HUES48 (cell line): Measurements from ENCODE around the gene DNAJB6.
A peak's percentile ranks its signal among the peaks of the same experiment; 100 is the strongest.

ENCODE experiments used
- H3K27ac ChIP-seq: one replicate; pipeline ENCODE4 v1.7.0; 2013; ENCODE audit warnings: low read depth, low read length, inconsistent platforms
- H3K27me3 ChIP-seq: 2 replicates; pipeline ENCODE4 v1.6.1; 2013; ENCODE audit warnings: mild to moderate bottlenecking, low read length; ENCODE audit not compliant: control insufficient read depth, insufficient read depth
- H3K36me3 ChIP-seq: 2 replicates; pipeline ENCODE4 v1.6.1; 2013; ENCODE audit warnings: low read length; ENCODE audit not compliant: control insufficient read depth, insufficient read depth
- H3K4me1 ChIP-seq: 2 replicates; pipeline ENCODE4 v1.6.1; 2013; ENCODE audit warnings: mild to moderate bottlenecking, low read length; ENCODE audit not compliant: control insufficient read depth, insufficient read depth
- H3K4me3 ChIP-seq: 2 replicates; pipeline ENCODE4 v1.5.1; 2013; ENCODE audit warnings: mild to moderate bottlenecking, low read depth, low read length
- H3K9ac ChIP-seq: 2 replicates; pipeline ENCODE4 v1.6.1; 2013; ENCODE audit warnings: mild to moderate bottlenecking, low read depth, low read length, moderate library complexity
- H3K9me3 ChIP-seq: 2 replicates; pipeline ENCODE4 v1.6.1; 2013; ENCODE audit warnings: low read length; ENCODE audit not compliant: control insufficient read depth, insufficient read depth

DNAJB6 gene

GRCh38 chr7:157412491-157413180 is 75.8 kb downstream of the DNAJB6 start:
- peaks cover 76% of the 10 kb centered on the region for H3K36me3 ChIP-seq
- no peak overlapping the region for H3K9ac ChIP-seq
- H3K27ac ChIP-seq = peak overlapping the region; percentile 50

GRCh38 chr7:157413881-157414701 is 77.3 kb downstream of the DNAJB6 start:
- no peaks in the 10 kb centered on the region for H3K27me3 ChIP-seq
- H3K4me1 ChIP-seq = peaks cover 25% of the 10 kb centered on the region
- peaks cover 72% of the 10 kb centered on the region for H3K36me3 ChIP-seq
- H3K9me3 ChIP-seq = no peaks in the 10 kb centered on the region
- H3K4me3 ChIP-seq = no peak overlapping the region
- no peak overlapping the region for H3K9ac ChIP-seq
- no peak overlapping the region for H3K27ac ChIP-seq

More at GRCh38 chr7:157412491-157413180, 75.8 kb downstream of the DNAJB6 start:
- H3K4me3 ChIP-seq = no peak overlapping the region
- H3K9me3 ChIP-seq = no peaks in the 10 kb centered on the region
- no peaks in the 10 kb centered on the region for H3K27me3 ChIP-seq
- peaks cover 29% of the 10 kb centered on the region for H3K4me1 ChIP-seq

- no peaks in the 10 kb centered on the region for H3K27me3 ChIP-seq
- peaks cover 69% of the 10 kb centered on the region for H3K36me3 ChIP-seq
- no peak overlapping the region for H3K4me3 ChIP-seq
- H3K9me3 ChIP-seq = no peaks in the 10 kb centered on the region
- peaks cover 22% of the 10 kb centered on the region for H3K4me1 ChIP-seq
- no peak overlapping the region for H3K27ac ChIP-seq
- no peak overlapping the region for H3K9ac ChIP-seq
Measured at GRCh38 chr7:157414702-157415096, 77.9 kb downstream of the DNAJB6 start.

- no peak overlapping the region for H3K27ac ChIP-seq
- no peaks in the 10 kb centered on the region for H3K27me3 ChIP-seq
- peaks cover 67% of the 10 kb centered on the region for H3K36me3 ChIP-seq
Measured at GRCh38 chr7:157415486-157415885, 78.7 kb downstream of the DNAJB6 start.

DNA sequence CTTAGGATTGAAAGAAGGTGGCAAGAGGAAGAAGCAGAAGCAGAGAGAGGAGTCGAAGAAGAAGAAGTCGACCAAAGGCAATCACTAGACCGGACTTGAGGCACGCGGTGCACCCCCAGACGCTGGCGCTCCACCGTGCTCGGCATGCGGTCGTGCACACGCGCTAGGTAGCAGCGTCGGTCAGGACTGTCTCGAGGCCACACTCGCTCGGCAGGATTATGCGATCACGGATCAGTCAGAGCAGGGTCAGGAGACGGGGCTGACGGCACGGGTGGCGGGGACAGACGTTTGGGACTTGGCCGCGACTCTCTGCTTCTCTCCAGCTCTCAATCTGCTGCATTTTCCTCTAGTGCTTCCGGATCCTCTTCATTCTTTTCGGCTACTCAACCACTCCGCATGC is 79.2 kb downstream of the DNAJB6 start:
- Histone ChIP-seq H3K27me3 (no peaks in the 10 kb centered on the region), H3K4me1 (peaks cover 22% of the 10 kb centered on the region), H3K36me3 (peaks cover 62% of the 10 kb centered on the region), H3K4me3 (no peak overlapping the region), H3K27ac (no peak overlapping the region), H3K9ac (no peak overlapping the region), H3K9me3 (no peaks in the 10 kb centered on the region)

More at GRCh38 chr7:157415486-157415885, 78.7 kb downstream of the DNAJB6 start:
- H3K9me3 ChIP-seq = no peaks in the 10 kb centered on the region
- no peak overlapping the region for H3K4me3 ChIP-seq
- peaks cover 22% of the 10 kb centered on the region for H3K4me1 ChIP-seq
- no peak overlapping the region for H3K9ac ChIP-seq

DNA sequence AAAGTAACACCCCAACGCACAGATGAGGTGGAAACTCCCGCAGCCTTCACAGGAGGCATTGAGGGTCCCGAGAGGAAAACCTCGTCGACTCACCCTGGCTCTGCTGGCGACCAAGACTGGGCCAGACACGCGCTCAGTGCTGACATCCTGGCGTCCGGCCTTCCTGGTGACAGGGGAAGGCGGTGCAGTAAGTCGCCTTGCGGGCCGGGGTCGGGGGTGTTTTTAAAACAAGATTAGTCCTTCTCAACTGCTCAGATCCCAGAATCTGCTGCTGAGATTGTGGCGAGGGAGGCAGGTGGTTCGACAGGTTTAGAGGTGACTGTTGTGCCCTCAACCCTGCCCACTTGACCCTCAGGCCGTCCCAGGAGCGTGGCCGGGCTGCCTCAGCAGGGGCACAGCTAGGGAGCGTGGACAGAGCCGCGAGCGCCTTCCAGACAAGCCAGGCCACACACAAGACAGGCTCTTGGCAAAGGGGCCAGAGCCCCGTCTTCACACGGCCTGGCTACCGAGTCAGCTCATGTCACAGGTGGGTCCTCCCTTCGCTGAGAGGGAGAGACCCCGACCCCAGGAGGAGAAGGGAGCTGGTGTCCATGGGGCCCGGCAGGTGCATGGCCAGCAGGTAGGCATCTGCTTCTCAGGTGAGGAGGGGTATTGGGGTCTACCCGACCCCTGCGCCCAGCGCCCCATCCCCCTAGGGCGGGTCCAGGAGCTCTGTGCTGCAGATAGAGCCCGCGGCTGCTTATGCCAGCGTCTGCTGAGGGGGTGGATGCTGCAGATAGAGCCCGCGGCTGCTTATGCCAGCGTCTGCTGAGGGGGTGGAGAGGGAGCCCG is 81.6 kb downstream of the DNAJB6 start:
- Histone ChIP-seq H3K9me3 (no peaks in the 10 kb centered on the region), H3K36me3 (peaks cover 58% of the 10 kb centered on the region), H3K9ac (no peak overlapping the region), H3K27ac (no peak overlapping the region), H3K27me3 (no peaks in the 10 kb centered on the region), H3K4me3 (no peak overlapping the region), H3K4me1 (peaks cover under 1% of the 10 kb centered on the region; the same call in 1 of the 2 replicates)

- Histone ChIP-seq H3K27ac (no peak overlapping the region), H3K27me3 (no peaks in the 10 kb centered on the region), H3K4me3 (no peak overlapping the region), H3K36me3 (peaks cover 57% of the 10 kb centered on the region), H3K9ac (no peak overlapping the region), H3K9me3 (no peaks in the 10 kb centered on the region), H3K4me1 (no peaks in the 10 kb centered on the region)
Measured at GRCh38 chr7:157419035-157419293, 82.2 kb downstream of the DNAJB6 start.

DNA sequence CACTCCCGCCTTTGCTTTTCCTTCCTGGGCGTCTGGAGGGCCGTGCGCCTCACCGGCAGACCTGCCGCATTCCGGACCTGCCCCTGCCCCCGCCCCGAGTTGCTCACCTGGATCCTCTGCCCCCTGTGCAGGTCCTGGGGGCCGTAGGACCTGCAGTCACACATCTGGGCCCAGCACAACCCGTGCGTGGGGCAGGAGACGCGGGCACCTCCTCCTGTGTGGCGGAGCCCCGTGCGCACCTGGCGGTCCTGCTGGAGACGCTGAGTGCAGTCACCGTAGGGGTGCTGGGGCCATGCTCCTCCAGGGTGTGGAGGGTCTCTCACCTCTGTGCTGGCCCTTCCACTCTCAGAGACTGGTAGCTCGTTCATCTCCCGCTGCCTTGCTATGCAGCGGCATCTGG is 85.5 kb downstream of the DNAJB6 start:
- Histone ChIP-seq H3K9ac (no peak overlapping the region), H3K9me3 (no peaks in the 10 kb centered on the region), H3K4me1 (no peaks in the 10 kb centered on the region), H3K36me3 (peaks cover 26% of the 10 kb centered on the region), H3K27ac (no peak overlapping the region), H3K4me3 (no peak overlapping the region), H3K27me3 (no peaks in the 10 kb centered on the region)

DNA sequence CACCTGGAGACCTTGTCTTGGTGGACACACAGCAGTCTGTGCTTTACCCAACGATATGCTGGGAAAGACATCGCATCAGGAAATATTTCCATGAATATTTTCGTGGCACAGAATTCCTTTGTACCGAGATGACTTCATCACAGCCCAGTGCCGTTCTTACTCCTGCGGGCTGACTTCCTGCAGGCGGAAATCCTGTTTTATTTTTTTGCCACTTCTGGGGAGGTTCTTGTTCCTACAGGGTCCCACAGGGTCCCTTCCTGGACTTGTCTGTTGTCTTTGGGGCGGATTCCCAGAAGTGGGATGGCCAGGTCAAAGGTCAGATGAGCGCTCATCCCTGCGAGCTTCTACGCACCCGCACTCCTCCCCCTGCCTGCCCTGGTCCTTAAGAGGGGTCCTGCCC is 86.5 kb downstream of the DNAJB6 start:
- Histone ChIP-seq H3K27ac (no peak overlapping the region), H3K9ac (no peak overlapping the region), H3K36me3 (peaks cover 18% of the 10 kb centered on the region), H3K27me3 (no peaks in the 10 kb centered on the region), H3K4me3 (no peak overlapping the region), H3K9me3 (no peaks in the 10 kb centered on the region), H3K4me1 (no peaks in the 10 kb centered on the region)

DNA sequence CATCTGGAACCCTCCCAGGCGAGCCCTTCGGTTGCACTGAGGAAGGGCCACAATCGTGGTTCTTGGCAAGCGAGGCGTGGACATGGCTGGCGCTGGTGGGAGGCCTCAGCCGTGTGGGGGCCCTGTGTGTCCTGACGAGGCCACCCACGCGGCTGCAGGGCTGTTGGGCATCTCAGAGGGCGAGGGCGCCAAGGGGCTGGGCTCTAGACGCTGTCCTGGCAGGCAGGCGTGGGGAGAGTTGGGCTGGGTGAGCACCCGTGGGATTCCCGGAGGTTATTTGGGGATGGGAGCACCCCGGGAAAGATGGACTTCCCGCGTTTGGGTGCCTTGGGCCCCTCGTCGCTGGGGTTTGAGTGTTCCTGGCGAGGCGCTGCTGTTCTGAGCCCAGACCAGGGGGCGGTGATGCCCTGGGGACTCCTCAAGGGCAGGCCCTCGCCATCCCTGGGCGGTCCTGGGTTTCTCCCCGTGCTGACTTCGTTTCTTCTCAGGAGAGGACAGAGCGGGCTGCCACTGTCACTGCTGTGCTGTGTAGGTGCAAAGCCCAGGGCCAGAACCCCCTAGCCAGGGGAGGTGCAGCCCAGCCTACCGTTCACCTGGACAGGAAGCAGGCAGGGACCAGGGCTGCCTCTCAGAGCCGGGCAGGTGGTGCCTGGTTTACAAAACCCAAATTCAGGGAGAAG is 87.2 kb downstream of the DNAJB6 start:
- no peaks in the 10 kb centered on the region for H3K9me3 ChIP-seq
- no peak overlapping the region for H3K9ac ChIP-seq
- H3K36me3 ChIP-seq = peaks cover 15% of the 10 kb centered on the region
- H3K27ac ChIP-seq = no peak overlapping the region
- H3K27me3 ChIP-seq = no peaks in the 10 kb centered on the region
- no peaks in the 10 kb centered on the region for H3K4me1 ChIP-seq
- H3K4me3 ChIP-seq = no peak overlapping the region
